ENCODE results near the gene MYLIP.

GRCh38 chr6:16092990-16093389 is 35.9 kb upstream of the MYLIP start:
- TF ChIP-seq CTCF (conservative IDR thresholded peaks at IDR 0.05; ENCODE audit: low read depth in 2 of 2) (no peak), EZH2 (IDR thresholded peaks at IDR 0.05; ENCODE audit: low read depth, unreplicated experiment) (no peak), POLR2AphosphoS5 (IDR thresholded peaks at IDR 0.05; ENCODE audit: low read depth) (no peak), EZH2phosphoT487 (IDR thresholded peaks at IDR 0.05; ENCODE audit: unreplicated experiment) (no peak), REST (IDR thresholded peaks at IDR 0.05; ENCODE audit: unreplicated experiment) (no peak), JUNB (IDR thresholded peaks at IDR 0.05; ENCODE audit: unreplicated experiment) (no peak), CREB1 (CRISPR knock-in tag; IDR thresholded peaks at IDR 0.05; ENCODE audit: low read depth) (no peak), STAT1 (IDR thresholded peaks at IDR 0.05; ENCODE audit: unreplicated experiment) (no peak), ZNF331 (CRISPR knock-in tag; IDR thresholded peaks at IDR 0.05; ENCODE audit: low read depth) (no peak), ETS1 (IDR thresholded peaks at IDR 0.05) (no peak), ZNF462 (CRISPR knock-in tag; IDR thresholded peaks at IDR 0.05) (no peak)
